ENCODE measurements around the gene GPAM.
"Not testable (repeated sequence)": the region's sequence is repeated elsewhere in the genome, so short reads cannot be mapped to it uniquely, and the experiment has no call there.

GPAM gene

GRCh38 chr10:112216151-112216550 lies 32.6 kb upstream of the GPAM start:
- no peak for FAIRE-seq

GRCh38 chr10:112215342-112215774 lies 31.8 kb upstream of the GPAM start:
- no peak for FAIRE-seq

- no peak for FAIRE-seq
Observed at GRCh38 chr10:112214298-112214926, 30.8 kb upstream of the GPAM start.

- no peak for FAIRE-seq
Observed at GRCh38 chr10:112213836-112214235, 30.3 kb upstream of the GPAM start.

- no peak for FAIRE-seq
Observed at GRCh38 chr10:112213098-112213823, 29.7 kb upstream of the GPAM start.

- FAIRE-seq, result no peak
Observed at GRCh38 chr10:112210666-112211065, 27.1 kb upstream of the GPAM start.

GRCh38 chr10:112209684-112210131 lies 26.1 kb upstream of the GPAM start:
- FAIRE-seq, result no peak

- FAIRE-seq, result no peak
Observed at GRCh38 chr10:112208997-112209396, 25.4 kb upstream of the GPAM start.

GRCh38 chr10:112208292-112208691 lies 24.7 kb upstream of the GPAM start:
- FAIRE-seq, result no peak

- no peak for FAIRE-seq
Observed at GRCh38 chr10:112203328-112204076, 19.9 kb upstream of the GPAM start.

GRCh38 chr10:112202561-112203241 lies 19.1 kb upstream of the GPAM start:
- no peak for FAIRE-seq

GRCh38 chr10:112202076-112202475 lies 18.5 kb upstream of the GPAM start:
- FAIRE-seq, result no peak

- FAIRE-seq, result no peak
Observed at GRCh38 chr10:112201334-112201733, 17.8 kb upstream of the GPAM start.

GRCh38 chr10:112200259-112200658 lies 16.7 kb upstream of the GPAM start:
- not testable (repeated sequence) for FAIRE-seq

- not testable (repeated sequence) for FAIRE-seq
Observed at GRCh38 chr10:112197662-112198061, 14.1 kb upstream of the GPAM start.

- no peak for FAIRE-seq
Observed at GRCh38 chr10:112195224-112195623, 11.7 kb upstream of the GPAM start.

GRCh38 chr10:112191791-112192190 lies 8.2 kb upstream of the GPAM start:
- no peak for FAIRE-seq

- no peak for FAIRE-seq
Observed at GRCh38 chr10:112191041-112191590, 7.6 kb upstream of the GPAM start.

- FAIRE-seq, result no peak
Observed at GRCh38 chr10:112189465-112189864, 5.9 kb upstream of the GPAM start.

GRCh38 chr10:112187527-112187926 lies 4.0 kb upstream of the GPAM start:
- FAIRE-seq, result no peak

GRCh38 chr10:112185959-112186358 lies 2.4 kb upstream of the GPAM start:
- FAIRE-seq, result no peak

GRCh38 chr10:112184379-112184778 lies 814 bp upstream of the GPAM start:
- no peak for FAIRE-seq

- no peak for FAIRE-seq
Observed at GRCh38 chr10:112184052-112184371, 447 bp upstream of the GPAM start.
